Measurements from ENCODE around the gene RALBP1.

The RALBP1 gene

GRCh38 chr18:9513971-9514512, 38.7 kb downstream of the RALBP1 start:
- no peak for DNase-seq

GRCh38 chr18:9516437-9517064, 41.2 kb downstream of the RALBP1 start:
- DNase-seq, result peak; percentile 39

DNA sequence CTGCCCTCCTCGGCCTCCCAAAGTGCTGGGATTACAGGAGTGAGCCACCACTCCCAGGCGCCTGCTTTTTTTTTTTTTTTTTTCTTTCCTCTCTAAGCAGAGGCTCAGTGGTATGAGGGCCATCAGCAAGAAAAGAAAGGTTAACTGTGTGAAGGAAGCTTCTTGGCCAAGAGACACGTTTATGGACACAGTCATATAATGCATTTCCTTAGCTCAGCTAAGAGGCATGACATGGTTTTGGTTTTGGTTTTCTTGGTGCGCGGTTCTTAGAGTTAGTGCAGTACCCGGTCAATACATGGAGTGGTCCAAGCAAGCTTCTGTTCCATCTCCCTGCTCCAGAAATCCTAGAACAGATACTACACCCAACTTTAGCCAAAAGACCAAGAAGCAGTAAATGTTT, 42.6 kb downstream of the RALBP1 start:
- DNase-seq, result no peak

DNA sequence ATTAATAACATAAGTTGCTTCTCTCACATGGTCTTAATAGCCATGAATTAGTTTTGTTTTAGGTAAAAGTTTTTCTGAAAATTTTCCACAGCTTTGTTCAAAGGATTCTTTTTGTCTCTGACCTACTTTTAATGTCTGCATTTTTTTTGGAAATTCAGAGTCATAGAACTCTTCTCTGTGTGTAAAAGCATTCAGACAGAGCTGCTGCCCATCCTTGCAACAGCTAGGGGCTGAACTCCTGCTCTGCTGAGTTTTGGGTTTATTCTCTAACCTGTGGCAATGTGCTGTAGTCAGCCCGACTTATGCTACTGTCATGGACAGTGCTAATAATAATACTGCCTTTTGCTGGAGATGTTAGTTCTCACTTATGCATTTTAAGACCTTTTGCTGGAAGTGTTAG, 44.1 kb downstream of the RALBP1 start:
- no peak for DNase-seq

DNA sequence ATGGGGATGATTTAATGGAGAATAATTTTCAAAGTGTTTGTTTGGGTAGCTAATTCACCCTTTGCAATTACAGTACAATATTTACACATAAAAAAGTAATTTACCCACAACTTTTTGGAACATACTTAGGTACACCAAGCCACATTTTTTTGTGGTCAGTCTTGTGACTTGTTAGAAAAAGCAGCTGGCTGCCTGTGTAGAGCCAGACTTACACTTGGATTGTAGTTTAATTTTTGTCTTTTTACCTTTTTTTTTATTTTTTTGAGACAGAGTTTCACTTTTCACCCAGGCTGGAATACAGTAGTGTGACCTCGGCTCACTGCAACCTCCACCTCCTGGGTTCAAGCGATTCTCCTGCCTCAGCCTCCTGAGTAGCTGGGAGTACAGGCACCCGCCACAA, 45.4 kb downstream of the RALBP1 start:
- DNase-seq, result no peak

GRCh38 chr18:9521770-9522169, 46.5 kb downstream of the RALBP1 start:
- DNase-seq, result no peak

GRCh38 chr18:9522952-9523351, 47.6 kb downstream of the RALBP1 start:
- DNase-seq, result no peak

GRCh38 chr18:9526458-9526857, 51.1 kb downstream of the RALBP1 start:
- DNase-seq, result no peak

DNA sequence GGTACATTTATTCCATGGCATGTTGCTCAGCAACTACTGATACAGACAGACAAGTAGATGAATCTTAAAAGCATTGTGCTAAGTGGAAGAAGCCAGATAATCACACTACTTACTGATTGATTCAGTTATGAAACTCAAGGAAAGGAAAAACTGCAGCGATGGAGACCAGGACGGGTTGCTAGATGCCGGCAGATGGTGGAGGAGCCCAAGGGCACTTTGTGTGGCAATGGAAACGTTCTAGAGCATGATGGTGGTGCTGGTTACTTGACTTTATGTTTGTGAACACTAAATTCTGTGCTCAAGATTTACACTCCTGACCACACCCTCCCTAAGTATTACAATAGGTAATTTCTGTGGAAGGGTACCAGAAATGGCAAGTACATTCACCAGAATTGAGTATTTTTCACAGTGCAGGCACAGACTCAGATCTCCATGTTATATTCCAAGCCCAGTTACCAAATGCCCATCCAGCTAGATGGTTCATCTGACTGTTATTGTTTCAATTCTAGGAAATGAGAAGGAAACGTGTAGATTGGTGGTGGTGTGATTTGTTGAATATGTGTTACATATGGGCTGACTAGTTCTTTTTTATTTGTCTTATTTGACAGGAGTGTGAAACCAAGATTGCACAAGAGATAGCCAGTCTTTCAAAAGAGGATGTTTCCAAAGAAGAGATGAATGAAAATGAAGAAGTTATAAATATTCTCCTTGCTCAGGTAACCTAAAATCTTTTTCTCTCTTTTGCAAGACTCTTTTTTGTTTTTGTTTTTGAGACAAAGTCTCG, 55.1 kb downstream of the RALBP1 start:
- no peak for DNase-seq

DNA sequence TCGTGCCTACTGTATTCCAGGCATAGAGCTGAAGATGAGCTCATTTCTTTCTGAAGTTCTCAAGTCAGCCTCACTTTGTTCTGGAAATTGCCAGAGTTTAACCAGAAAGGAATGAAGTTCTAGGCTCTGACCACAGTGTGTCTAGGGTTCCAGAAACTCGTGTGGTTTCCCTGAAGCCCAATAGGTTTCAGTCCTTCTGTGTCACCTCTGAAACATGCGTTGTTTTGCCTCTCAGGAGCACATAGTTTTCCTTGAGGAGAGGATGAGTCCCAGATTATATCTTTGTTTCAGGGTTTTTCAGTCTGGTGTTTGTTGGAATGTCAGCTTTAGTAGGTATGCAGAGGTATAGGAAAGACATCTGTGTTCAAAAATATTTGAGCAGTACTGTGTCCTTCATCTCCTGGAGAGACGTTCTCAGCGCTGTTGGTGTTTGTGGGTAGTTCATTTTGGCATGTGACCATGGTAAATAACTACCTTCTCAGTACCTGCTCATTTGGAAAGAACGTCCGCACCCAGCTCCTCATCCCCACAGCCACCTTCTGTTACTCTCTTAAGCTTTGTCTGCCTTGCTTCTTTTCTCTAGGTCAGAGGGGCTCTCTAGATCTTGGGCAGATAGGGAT, 56.6 kb downstream of the RALBP1 start:
- no peak for DNase-seq

GRCh38 chr18:9534844-9535243, 59.5 kb downstream of the RALBP1 start:
- DNase-seq, result no peak

GRCh38 chr18:9535430-9535991, 60.2 kb downstream of the RALBP1 start:
- DNase-seq, result no peak

DNA sequence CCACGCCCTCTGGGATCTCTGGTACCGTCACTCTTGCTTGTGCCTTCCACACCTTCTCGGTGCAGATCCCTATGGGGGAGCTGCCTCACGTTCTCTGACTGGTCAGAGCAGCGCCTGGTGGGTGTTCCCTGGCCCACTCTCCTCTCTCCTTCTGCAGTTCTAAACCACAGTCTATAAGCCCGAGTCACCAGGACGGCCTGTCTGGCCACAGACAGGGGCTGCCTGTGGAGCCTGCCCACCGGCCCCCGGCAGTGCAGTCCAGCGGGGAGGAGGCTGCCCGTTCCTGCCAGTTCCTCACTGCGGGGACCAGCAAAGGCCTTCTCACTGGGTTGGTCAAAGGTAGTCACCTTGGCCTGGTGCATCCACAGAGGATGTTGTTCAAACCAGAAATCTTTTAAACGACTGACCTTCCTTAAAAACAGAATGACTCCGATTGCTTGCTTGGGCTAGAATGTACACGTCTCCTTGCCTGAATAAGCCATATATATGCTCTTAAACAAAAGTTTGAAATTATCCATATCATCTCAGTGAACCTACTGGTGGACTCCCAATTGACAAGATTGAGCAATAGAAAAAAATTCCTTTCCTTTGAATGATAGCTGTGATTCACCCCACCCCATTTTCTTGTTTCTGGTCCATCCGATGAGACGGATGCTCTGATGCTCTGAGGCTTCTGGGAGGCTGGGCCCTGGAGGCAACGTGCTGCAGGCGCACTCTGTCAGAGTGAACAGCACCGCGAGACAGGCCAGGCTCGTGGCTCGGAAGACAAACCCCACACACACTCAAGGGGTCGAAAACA, 61.2 kb downstream of the RALBP1 start:
- no peak for DNase-seq

GRCh38 chr18:9537677-9538076, 62.4 kb downstream of the RALBP1 start:
- no peak for DNase-seq

- no peak for DNase-seq
Measured at GRCh38 chr18:9539283-9539682, 64.0 kb downstream of the RALBP1 start.

DNA sequence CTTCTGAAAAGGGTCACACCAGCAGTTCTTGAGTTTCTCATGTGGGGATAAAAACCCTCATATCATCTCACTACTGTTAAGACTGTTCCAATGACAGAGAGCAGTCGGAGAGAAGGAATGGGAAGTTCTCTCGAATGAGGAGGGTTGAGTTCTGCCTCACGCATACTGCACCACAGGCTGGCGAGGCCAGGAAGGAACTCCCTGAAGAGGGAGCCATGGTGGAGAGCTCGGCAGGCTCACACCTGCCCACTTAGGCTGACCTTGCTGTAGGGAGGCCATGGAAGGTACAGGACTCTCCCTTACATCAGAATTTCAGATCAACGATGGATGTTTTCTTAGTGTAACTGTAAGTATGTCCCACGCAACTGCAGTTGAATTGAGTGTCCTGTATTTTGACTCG, 64.6 kb downstream of the RALBP1 start:
- no peak for DNase-seq

DNA sequence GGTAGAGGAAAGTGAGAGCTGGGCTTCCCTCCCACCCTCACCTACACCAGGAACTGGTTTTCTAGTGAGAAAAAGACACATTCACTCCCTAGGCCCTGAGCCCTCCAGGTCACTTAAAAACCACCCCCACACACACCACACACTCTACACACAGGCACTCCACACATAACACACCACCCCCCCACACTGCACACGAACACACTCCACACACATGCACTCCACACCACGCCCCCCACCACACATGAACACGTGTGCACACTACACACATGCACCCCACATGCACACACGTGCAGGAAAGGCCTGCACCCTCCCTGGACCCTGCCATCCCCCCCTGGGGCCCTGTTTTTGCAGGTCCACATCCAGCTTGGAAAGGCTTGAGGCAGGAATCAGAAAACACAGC, 67.6 kb downstream of the RALBP1 start:
- DNase-seq, result no peak

GRCh38 chr18:9545029-9545428, 69.7 kb downstream of the RALBP1 start:
- no peak for DNase-seq

DNA sequence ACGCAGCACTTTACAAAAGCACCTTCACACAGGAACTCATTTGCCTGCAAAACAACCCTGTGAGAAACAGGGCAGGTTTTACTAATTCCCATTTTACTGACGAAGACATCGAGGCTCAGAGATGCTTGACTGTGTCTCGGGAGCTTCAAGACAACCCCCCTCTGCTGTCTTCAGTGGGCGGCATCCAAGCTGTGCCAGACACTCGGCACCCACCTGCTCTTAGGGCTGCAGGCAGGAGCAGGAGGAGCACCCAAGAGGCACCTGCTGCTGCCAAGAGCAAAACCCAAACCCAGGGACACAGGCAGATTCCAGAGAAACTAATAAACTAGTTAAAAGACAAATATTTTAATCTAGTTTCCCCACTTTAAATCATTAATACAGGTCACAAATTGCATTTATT, 71.2 kb downstream of the RALBP1 start:
- no peak for DNase-seq

DNA sequence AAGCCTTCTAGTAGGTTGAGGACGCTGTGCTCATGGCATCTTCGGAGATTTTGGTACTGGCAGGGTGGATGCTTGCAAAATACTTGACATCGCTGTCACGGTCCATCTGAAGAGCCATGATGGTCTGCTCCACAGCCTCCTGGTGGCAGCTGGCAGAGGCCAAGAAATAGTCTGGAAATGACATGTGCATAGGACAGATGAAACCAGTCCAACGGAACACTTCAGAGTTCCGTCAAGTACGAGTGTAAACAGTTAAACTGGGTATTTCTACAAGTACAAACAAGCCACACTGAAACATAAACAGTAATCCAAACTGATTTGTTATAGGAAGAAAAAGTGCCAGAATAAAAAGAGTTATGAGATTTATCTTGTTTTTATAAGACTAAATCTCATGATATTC, 72.5 kb downstream of the RALBP1 start:
- peak; percentile 28 for DNase-seq

DNA sequence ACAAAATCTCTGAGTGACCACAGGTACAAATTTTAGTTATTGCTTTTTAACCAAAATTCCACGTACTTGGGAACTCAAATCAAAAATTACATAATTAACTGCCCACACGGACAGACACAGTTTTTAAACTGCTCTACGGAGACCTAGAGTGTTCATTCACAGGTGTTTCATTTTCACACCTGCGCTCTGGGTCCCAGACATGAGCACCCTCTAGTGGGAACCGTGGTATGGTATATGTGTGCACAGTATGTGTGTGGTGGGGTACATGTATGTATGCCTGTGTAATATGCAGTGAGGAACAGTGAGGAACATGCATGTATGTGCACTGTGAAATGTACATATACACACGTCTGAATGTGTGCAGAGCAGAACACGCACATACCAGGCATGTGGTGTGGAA, 74.1 kb downstream of the RALBP1 start:
- no peak for DNase-seq

DNA sequence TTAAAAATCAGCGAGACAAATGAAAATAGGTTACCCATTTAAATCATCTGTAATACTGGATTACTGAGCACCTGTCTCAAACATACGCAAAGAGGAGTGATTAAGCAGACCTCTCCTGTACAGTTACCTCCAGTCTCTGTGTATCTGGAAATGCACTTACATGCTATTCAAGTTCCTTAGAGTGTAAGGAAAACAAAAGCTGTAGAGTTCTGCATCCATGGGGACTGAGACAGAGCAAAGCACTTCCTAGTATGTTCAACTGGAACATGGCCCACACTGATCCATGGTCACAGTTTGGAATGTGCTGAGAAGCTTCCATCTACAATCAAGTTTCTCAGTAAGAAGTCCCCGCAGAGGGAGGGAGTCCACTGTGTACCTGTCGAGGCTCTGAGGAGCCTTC, 75.1 kb downstream of the RALBP1 start:
- no peak for DNase-seq

GRCh38 chr18:9552191-9552590, 76.9 kb downstream of the RALBP1 start:
- DNase-seq, result no peak
